ENCODE measurements around the gene E2F2. TPM values are rescaled to one million over a fixed set of nuclear protein-coding genes. Genes with fewer than 3 reads are reported as not detected.

The E2F2 gene
- polyA plus RNA-seq, 1 donor (not counting 4 experiments of a cell fraction or from before 2014, with no cell fraction given), result 0.05 TPM

GRCh38 chr1:23524163-23524562 is 6.9 kb downstream of the E2F2 start:
- dilution Hi-C loops (cut with MboI; ENCODE audit: extremely low pct_ligation_motif_present, low sequenced_read_pairs), result no loop called here
- H3K4me1 ChIP-seq (ENCODE audit: control insufficient read depth, extremely low read depth, insufficient read depth, low read length), result peaks cover 10% of the 10 kb centered on the region
- H4K20me1 ChIP-seq (ENCODE audit: control insufficient read depth, extremely low read depth, insufficient read depth, low read length), result no peaks in the 10 kb centered on the region
- no peaks in the 10 kb centered on the region for H3K79me2 ChIP-seq (ENCODE audit: control insufficient read depth, insufficient read depth, low read length)
- H2AFZ ChIP-seq (ENCODE audit: control insufficient read depth, low read length), result no peak overlapping the region
- DNase-seq (ENCODE audit: low read depth, low spot score) (no peak), FAIRE-seq (no peak)
- no peak overlapping the region for H3K27ac ChIP-seq (ENCODE audit: control insufficient read depth, insufficient read depth, low read length)
- no peak overlapping the region for H3K4me3 ChIP-seq (ENCODE audit: control insufficient read depth in 2 of 3, extremely low read depth in 1 of 3, insufficient read depth in 2 of 3, low read depth in 1 of 3, low read length in 3 of 3)
- no peak overlapping the region for H3K4me2 ChIP-seq (ENCODE audit: control insufficient read depth, extremely low read depth, insufficient read depth, low read depth, low read length)
- H3K9ac ChIP-seq (ENCODE audit: control insufficient read depth, extremely low read depth, insufficient read depth, low read length), result no peak overlapping the region
- H3K36me3 ChIP-seq (ENCODE audit: control insufficient read depth in 2 of 2, extremely low read depth in 1 of 2, insufficient read depth in 2 of 2, low read length in 2 of 2), result no peaks in the 10 kb centered on the region
- no peaks in the 10 kb centered on the region for H3K9me3 ChIP-seq (ENCODE audit: control insufficient read depth, low read depth, low read length)
- TF ChIP-seq, protein P1, sequence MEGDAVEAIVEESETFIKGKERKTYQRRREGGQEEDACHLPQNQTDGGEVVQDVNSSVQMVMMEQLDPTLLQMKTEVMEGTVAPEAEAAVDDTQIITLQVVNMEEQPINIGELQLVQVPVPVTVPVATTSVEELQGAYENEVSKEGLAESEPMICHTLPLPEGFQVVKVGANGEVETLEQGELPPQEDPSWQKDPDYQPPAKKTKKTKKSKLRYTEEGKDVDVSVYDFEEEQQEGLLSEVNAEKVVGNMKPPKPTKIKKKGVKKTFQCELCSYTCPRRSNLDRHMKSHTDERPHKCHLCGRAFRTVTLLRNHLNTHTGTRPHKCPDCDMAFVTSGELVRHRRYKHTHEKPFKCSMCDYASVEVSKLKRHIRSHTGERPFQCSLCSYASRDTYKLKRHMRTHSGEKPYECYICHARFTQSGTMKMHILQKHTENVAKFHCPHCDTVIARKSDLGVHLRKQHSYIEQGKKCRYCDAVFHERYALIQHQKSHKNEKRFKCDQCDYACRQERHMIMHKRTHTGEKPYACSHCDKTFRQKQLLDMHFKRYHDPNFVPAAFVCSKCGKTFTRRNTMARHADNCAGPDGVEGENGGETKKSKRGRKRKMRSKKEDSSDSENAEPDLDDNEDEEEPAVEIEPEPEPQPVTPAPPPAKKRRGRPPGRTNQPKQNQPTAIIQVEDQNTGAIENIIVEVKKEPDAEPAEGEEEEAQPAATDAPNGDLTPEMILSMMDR (optimal IDR thresholded peaks at IDR 0.05 in 1 of 3, IDR thresholded peaks at IDR 0.05 in 1 of 3, conservative IDR thresholded peaks at IDR 0.05 in 1 of 3; ENCODE audit: extremely low read depth in 1 of 3, insufficient read depth in 2 of 3, low read length in 3 of 3), result no peak
- TF ChIP-seq EZH2 (IDR thresholded peaks at IDR 0.05; ENCODE audit: low read length), result no peak
- peaks cover 2% of the 10 kb centered on the region for H3K9me1 ChIP-seq (ENCODE audit: control insufficient read depth, extremely low read depth, insufficient read depth, low read length)
- H3K27me3 ChIP-seq (ENCODE audit: control insufficient read depth, extremely low read depth, insufficient read depth, low read length), result no peaks in the 10 kb centered on the region

- H3K4me2 ChIP-seq (ENCODE audit: control insufficient read depth, extremely low read depth, insufficient read depth, low read depth, low read length), result no peak overlapping the region
- TF ChIP-seq, protein P1 (optimal IDR thresholded peaks at IDR 0.05 in 1 of 3, IDR thresholded peaks at IDR 0.05 in 1 of 3, conservative IDR thresholded peaks at IDR 0.05 in 1 of 3; ENCODE audit: extremely low read depth in 1 of 3, insufficient read depth in 2 of 3, low read length in 3 of 3), result no peak
- TF ChIP-seq EZH2 (IDR thresholded peaks at IDR 0.05; ENCODE audit: low read length), result no peak
- no peak for FAIRE-seq
Observed at GRCh38 chr1:23522244-23522982, 8.6 kb downstream of the E2F2 start.

More at GRCh38 chr1:23522244-23522982, 8.6 kb downstream of the E2F2 start:
- dilution Hi-C loops (cut with MboI; ENCODE audit: extremely low pct_ligation_motif_present, low sequenced_read_pairs), result no loop called here
- Histone ChIP-seq H3K9ac (ENCODE audit: control insufficient read depth, extremely low read depth, insufficient read depth, low read length) (no peak overlapping the region), H3K9me1 (ENCODE audit: control insufficient read depth, extremely low read depth, insufficient read depth, low read length) (no peaks in the 10 kb centered on the region), H3K4me3 (ENCODE audit: control insufficient read depth in 2 of 3, extremely low read depth in 1 of 3, insufficient read depth in 2 of 3, low read depth in 1 of 3, low read length in 3 of 3) (no peak overlapping the region), H4K20me1 (ENCODE audit: control insufficient read depth, extremely low read depth, insufficient read depth, low read length) (no peaks in the 10 kb centered on the region), H3K36me3 (ENCODE audit: control insufficient read depth in 2 of 2, extremely low read depth in 1 of 2, insufficient read depth in 2 of 2, low read length in 2 of 2) (no peaks in the 10 kb centered on the region), H3K27me3 (ENCODE audit: control insufficient read depth, extremely low read depth, insufficient read depth, low read length) (no peaks in the 10 kb centered on the region), H3K27ac (ENCODE audit: control insufficient read depth, insufficient read depth, low read length) (no peak overlapping the region), H3K4me1 (ENCODE audit: control insufficient read depth, extremely low read depth, insufficient read depth, low read length) (no peaks in the 10 kb centered on the region), H2AFZ (ENCODE audit: control insufficient read depth, low read length) (no peak overlapping the region), H3K9me3 (ENCODE audit: control insufficient read depth, low read depth, low read length) (no peaks in the 10 kb centered on the region), H3K79me2 (ENCODE audit: control insufficient read depth, insufficient read depth, low read length) (no peaks in the 10 kb centered on the region)
- no peak for DNase-seq (ENCODE audit: low read depth, low spot score)

Data from keratinocyte (primary cell).